IPS DF 6.9 (cell line): ENCODE results near the gene IRF5.

Experiments
- DNase-seq: peaks from one replicate; pipeline ENCODE4 v3.0.0-alpha.2; 2013; ENCODE audit warnings: low read depth, low spot score
- H3K27ac ChIP-seq: one replicate; pipeline ENCODE4 v1.5.1; 2013; ENCODE audit warnings: low read length, control low read depth
- H3K27me3 ChIP-seq: 2 replicates; pipeline ENCODE4 v1.6.1; 2013; ENCODE audit warnings: mild to moderate bottlenecking, low read length; ENCODE audit not compliant: control insufficient read depth, insufficient read depth
- H3K36me3 ChIP-seq: 2 replicates; pipeline ENCODE4 v1.6.1; 2013; ENCODE audit warnings: low read length; ENCODE audit not compliant: control insufficient read depth, insufficient read depth
- H3K4me1 ChIP-seq: 2 replicates; pipeline ENCODE4 v1.6.1; 2013; ENCODE audit warnings: low read length; ENCODE audit not compliant: control insufficient read depth, insufficient read depth
- H3K4me3 ChIP-seq: 2 replicates; pipeline ENCODE4 v1.5.1; 2013; ENCODE audit warnings: mild to moderate bottlenecking, low read length
- H3K9me3 ChIP-seq: 2 replicates; pipeline ENCODE4 v1.6.1; 2013; ENCODE audit warnings: low read length, inconsistent platforms; ENCODE audit not compliant: control insufficient read depth, insufficient read depth
- WGBS: extraction: QIAGEN DNeasy Blood & Tissue Kit; methylation state at CpG from one replicate; pipeline ENCODE4 v1.1.7; 2013; ENCODE audit warnings: mixed read lengths, missing lambda C conversion rate; ENCODE audit not compliant: insufficient read length, insufficient coverage; 5-methylcytosine and 5-hydroxymethylcytosine counted together

The IRF5 gene

DNA sequence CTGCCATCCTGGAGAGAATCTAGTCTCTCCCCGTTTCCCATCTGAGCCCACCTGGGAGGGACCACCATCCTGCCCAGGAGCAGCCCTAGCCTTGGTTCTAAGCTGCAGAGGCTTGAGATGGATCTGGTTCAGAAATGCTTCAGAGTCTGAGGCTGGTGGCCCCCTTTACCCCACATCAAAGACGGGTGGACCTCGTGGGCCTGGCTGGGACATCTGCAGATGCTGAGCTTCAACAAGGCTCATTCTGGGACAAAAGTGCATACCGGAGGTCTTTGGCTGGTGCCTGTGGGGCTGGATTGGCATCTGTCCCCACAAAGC is 4.9 kb upstream of the IRF5 start:
- Histone ChIP-seq H3K36me3 (no peaks in the 10 kb centered on the region), H3K27me3 (peaks cover 11% of the 10 kb centered on the region), H3K9me3 (no peaks in the 10 kb centered on the region), H3K4me1 (peaks cover 2% of the 10 kb centered on the region; the same call in 1 of the 2 replicates), H3K4me3 (no peak overlapping the region), H3K27ac (no peak overlapping the region)
- no CpG with 5 or more reads among the region's 4 CpGs for WGBS
- DNase-seq = no peak

DNA sequence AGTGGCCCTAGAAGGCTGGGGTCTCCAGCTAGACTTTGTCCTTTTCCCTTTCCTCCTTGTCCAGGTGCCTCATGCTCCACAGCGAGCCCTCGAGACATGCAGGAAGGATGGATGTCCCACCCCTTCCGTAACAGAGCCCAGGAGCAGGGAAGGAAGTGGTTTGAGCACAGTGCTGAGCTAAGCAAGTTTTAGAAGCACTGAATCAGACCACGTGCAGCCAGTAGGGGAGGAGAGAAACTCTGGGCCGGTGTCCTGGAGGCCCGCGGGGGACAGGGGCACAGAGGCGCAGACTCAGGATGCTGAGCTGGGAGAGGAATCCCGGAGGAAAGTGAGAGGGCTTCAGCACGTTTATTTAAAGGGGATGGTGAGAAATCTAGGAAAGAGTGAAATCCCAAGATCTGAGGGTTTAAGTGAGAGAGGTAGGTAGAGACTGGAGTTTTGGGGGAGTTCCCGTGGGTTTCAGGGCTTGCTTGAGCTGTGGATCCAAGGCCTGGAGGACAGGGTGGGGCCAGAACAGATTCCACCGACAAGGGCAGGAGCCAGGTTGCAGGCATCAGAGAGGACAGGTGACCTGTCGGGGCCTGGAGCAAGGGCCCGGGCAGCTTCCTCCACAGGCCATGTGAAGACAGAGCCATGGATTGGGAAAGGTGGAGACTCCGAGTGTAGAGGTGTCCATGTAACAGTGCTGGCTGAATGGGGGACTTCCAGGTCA is 4.4 kb upstream of the IRF5 start:
- H3K9me3 ChIP-seq = no peaks in the 10 kb centered on the region
- peaks cover 2% of the 10 kb centered on the region; the same call in 1 of the 2 replicates for H3K4me1 ChIP-seq
- no peak overlapping the region for H3K4me3 ChIP-seq
- DNase-seq = no peak
- peaks cover 13% of the 10 kb centered on the region for H3K27me3 ChIP-seq
- H3K27ac ChIP-seq = no peak overlapping the region
- WGBS = no CpG with 5 or more reads among the region's 15 CpGs
- H3K36me3 ChIP-seq = no peaks in the 10 kb centered on the region

DNA sequence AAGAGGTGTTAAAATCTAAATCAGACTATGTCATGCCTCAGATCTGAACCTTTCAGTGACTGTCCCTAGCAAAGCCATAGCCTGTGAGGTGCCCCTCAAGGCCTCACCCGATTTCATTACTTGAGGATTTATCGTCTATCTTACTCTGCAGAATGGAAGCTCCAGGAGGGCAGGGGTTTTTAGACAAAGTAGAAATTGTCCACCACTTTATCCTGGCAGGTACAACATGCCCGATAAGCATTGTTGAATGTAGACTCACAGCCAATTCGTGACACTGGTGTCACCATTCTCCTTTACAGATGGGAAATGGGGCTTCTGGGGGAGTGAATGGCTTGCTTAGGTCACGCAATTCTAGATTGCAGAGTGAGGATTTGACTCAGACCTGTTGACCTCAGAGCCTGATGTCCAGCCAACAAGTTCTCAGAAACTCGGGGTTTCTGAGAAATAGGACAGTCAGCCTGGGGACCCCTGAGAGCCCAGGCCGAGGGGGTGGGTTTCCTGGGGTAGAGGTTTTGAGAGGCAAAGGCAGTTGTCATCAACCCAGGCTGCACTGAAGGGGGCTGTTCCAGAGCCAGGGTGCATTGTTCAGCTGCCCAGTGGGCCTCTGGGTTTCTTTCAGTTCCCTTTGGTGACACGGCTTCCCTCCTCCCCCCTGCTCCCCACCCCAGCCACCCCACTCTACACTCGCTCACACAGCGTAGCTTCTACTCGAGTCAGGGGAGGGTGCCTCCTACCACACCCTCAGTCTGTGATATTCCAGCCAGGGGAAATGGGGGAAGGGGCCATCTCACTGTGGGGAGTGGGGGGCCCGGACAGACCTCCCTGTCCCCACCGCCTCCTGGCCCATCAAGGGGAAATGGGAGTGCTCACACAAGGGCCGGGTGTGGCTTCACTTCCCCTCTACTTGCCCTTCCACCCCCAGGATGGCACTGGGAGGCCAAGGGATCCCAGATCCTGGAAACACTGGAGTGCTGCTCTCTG is 3.1 kb upstream of the IRF5 start:
- WGBS = no CpG with 5 or more reads among the region's 14 CpGs
- Histone ChIP-seq H3K4me1 (peaks cover 2% of the 10 kb centered on the region; the same call in 1 of the 2 replicates), H3K27ac (no peak overlapping the region), H3K4me3 (no peak overlapping the region), H3K36me3 (no peaks in the 10 kb centered on the region), H3K27me3 (peaks cover 22% of the 10 kb centered on the region), H3K9me3 (no peaks in the 10 kb centered on the region)
- DNase-seq = no peak

DNA sequence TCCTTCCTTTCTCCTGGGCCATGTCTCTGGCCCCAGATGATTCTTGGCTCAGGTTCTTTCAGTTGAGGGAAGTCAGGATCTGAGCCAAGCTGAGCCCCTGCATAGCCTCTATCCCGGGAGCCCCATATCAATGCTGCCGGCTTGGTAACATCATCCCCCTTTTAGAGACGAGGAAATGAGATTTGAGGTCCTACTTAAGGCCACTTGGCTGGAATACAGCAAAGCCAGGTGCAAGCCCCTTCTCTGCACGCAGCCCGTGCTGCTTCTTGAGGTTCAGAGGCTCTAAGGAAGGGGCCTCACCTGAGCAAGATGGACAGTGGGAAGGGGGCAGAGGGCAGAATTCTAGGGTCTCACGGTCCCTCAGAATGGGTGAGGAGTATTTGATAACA is 2.4 kb upstream of the IRF5 start:
- peaks cover 2% of the 10 kb centered on the region; the same call in 1 of the 2 replicates for H3K4me1 ChIP-seq
- no CpG with 5 or more reads among the region's 6 CpGs for WGBS
- H3K27me3 ChIP-seq = peaks cover 26% of the 10 kb centered on the region
- H3K27ac ChIP-seq = no peak overlapping the region
- DNase-seq = no peak
- H3K9me3 ChIP-seq = no peaks in the 10 kb centered on the region
- H3K4me3 ChIP-seq = no peak overlapping the region
- H3K36me3 ChIP-seq = no peaks in the 10 kb centered on the region

DNA sequence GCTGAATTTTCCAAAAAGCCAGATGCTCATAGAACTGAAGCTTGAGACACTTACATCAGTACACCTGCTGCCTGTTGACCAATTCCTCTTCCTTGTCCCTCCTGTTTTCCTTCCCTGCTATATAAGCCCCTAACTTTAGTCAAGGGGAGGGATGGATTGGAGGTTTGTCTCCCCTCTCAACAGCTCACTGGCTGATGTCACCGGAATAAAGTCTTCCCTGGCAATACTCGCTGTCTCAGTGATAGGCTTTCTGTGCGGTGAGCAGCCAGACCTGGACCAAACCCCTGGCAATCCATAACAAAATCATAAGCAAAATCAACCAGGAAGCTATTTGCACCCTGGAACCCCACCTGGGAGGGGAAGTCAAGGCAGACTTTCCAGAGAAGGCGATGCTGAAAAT is 929 bp upstream of the IRF5 start:
- Histone ChIP-seq H3K9me3 (no peaks in the 10 kb centered on the region), H3K27ac (no peak overlapping the region), H3K4me3 (no peak overlapping the region), H3K27me3 (peaks cover 26% of the 10 kb centered on the region), H3K36me3 (no peaks in the 10 kb centered on the region), H3K4me1 (peaks cover 2% of the 10 kb centered on the region; the same call in 1 of the 2 replicates)
- no CpG with 5 or more reads among the region's 4 CpGs for WGBS
- DNase-seq = no peak

DNA sequence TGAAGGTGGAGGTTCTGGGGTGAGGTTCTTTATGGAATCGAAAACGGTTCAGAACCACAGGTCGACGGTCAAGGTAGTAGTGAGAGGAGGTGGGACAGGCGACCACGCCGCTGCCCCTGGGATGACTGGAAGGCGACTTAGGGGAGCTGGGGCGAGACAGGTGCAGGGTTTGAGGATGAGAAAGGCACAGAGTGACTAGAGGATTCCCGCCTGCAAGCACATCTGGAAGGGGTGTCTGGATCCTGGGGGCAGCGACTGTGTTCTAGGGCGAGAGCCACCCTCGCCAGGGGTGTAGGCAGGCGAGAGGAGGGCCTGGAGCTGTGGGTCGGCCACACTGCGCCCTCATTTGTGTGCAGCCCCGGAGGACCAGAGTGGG is 468 bp upstream of the IRF5 start:
- H3K4me1 ChIP-seq = peaks cover 2% of the 10 kb centered on the region; the same call in 1 of the 2 replicates
- H3K4me3 ChIP-seq = peak overlapping the region; percentile 56; the same call in 1 of the 2 replicates
- no peak overlapping the region for H3K27ac ChIP-seq
- H3K9me3 ChIP-seq = no peaks in the 10 kb centered on the region
- H3K36me3 ChIP-seq = no peaks in the 10 kb centered on the region
- WGBS = no CpG with 5 or more reads among the region's 17 CpGs
- peaks cover 26% of the 10 kb centered on the region for H3K27me3 ChIP-seq
- no peak for DNase-seq

DNA sequence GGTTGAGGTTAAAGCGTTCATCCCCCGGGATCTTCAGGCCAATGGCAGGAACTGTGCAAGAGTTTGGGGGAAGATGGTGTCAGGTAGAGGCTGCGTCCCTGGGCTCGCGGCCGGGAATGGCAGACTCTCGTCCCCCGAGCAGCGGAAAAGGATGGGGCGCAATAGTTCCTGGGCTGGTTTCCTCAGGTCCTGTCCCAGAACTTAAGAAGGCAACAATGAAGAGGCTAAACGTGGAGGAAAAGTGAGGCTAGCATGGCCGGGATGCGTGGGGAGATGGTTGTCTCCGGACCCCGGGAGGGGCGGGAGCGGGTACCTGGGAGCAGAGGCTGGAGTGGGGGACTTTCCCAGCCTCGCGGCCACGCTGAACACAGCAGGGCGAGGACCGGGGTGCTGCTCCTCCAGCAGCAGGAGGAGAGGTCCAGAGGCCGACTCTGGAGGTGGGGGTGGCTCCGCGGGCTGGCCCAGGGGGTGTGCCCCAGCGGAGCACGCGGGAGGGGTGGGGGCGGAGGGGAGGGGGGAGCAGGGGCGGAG is 882 bp downstream of the IRF5 start:
- no CpG with 5 or more reads among the region's 30 CpGs for WGBS
- H3K4me3 ChIP-seq = peak overlapping the region; percentile 56
- H3K27me3 ChIP-seq = peaks cover 26% of the 10 kb centered on the region
- no peak for DNase-seq
- H3K4me1 ChIP-seq = peaks cover 2% of the 10 kb centered on the region; the same call in 1 of the 2 replicates
- H3K9me3 ChIP-seq = no peaks in the 10 kb centered on the region
- H3K36me3 ChIP-seq = no peaks in the 10 kb centered on the region
- no peak overlapping the region for H3K27ac ChIP-seq

DNA sequence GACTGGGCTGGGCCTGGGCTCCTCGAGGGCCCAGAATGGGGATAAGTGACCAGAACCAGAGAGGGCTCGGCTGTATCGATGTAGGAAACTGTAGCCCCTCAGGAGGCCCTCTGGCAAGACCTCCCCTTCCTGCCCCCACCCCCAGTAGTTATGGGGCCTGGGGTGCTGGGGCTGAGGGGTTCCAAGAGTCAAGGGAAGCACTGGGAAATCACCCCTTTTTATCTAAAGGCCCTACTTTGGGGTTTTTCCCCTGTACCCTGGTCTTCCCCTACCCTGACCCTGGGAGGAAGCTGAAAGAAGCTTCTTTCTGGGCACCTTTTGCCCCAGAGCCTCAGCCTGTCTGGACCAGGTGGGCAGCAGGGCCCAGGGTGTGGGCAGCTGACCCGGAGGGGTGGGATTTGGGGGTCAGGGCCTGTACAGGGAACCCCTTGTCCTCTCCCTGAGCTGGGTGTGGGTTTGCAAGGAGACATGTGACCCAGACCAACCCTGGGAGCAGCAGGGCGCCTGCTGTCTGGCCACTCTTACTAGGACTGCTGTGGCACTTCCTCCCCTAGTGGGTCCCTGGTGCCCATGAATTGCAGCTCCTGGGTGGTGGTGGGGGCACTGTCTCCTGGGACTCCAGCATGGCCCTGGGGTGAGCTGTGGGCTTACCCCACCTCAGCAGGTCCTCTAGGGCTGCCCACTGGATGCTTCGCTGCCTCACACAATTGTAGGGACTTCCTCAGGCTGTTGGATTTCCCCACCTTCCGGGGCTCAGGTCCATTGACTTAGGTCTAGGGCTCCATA is 1.5 kb downstream of the IRF5 start:
- peaks cover 2% of the 10 kb centered on the region; the same call in 1 of the 2 replicates for H3K4me1 ChIP-seq
- no peak for DNase-seq

DNA sequence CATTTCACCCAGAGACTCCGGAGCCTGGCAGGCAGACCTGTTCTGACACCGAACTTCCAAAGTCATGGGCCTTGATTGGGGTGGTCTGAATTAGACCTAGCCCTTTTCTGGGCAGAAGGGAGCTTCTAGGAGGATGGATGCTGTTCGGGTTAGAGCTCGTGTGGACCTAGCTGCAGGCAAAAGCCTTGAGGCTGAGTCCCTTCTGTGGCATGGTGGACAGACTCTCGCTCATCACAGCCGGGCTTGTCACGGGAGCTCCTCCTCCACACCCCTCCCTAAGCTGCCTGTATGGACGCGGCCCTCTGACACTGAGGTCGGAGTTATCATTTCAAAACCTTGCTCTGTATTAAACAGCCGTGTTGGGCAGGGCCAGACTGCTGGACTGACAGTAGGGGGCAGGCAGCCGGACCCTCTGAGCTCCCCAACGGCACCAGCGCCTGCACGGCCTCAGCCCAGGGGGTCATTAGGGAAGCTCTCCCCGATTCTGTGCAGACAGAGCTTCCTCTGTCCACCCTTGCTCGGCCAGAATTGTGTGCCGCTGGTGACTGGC is 2.2 kb downstream of the IRF5 start:
- Histone ChIP-seq H3K36me3 (no peaks in the 10 kb centered on the region), H3K9me3 (no peaks in the 10 kb centered on the region), H3K4me1 (peaks cover 2% of the 10 kb centered on the region; the same call in 1 of the 2 replicates), H3K27ac (no peak overlapping the region), H3K4me3 (no peak overlapping the region), H3K27me3 (peaks cover 26% of the 10 kb centered on the region)
- WGBS = no CpG with 5 or more reads among the region's 18 CpGs
- no peak for DNase-seq

More for the DNA sequence above, 1.5 kb downstream of the IRF5 start:
- H3K9me3 ChIP-seq = no peaks in the 10 kb centered on the region
- no peak overlapping the region for H3K4me3 ChIP-seq
- H3K27ac ChIP-seq = no peak overlapping the region
- WGBS = no CpG with 5 or more reads among the region's 7 CpGs
- no peaks in the 10 kb centered on the region for H3K36me3 ChIP-seq
- peaks cover 26% of the 10 kb centered on the region for H3K27me3 ChIP-seq
